Body of pancreas (tissue), 4 donors: ENCODE measurements around the gene IL31RA.

Experiments
- CTCF ChIP-seq, 7 experiments: fragments of 450-650 bp in 4 of 7; fragments of 200-600 bp in 3 of 7; sonication (generic) in 3 of 7; IDR thresholded peaks; one replicate each; pipeline ENCODE4 v1.5.1; 2016 to 2019; ENCODE audit warnings: antibody characterized with exemption in 7 of 7
- POLR2A ChIP-seq, 3 donors: fragments of 450-650 bp; IDR thresholded peaks; one replicate each; pipeline ENCODE4 v1.6.1; 2016; ENCODE audit warnings: antibody characterized with exemption in 3 of 3, mild to moderate bottlenecking in 2 of 3

- no peak for TF ChIP-seq CTCF (IDR thresholded peaks at IDR 0.05)
- TF ChIP-seq POLR2A (IDR thresholded peaks at IDR 0.05): no peak
Observed at GRCh38 chr5:55918087-55919035, 67.2 kb downstream of the IL31RA start.
